ENCODE data around the gene RARB.

Gene RARB

DNA sequence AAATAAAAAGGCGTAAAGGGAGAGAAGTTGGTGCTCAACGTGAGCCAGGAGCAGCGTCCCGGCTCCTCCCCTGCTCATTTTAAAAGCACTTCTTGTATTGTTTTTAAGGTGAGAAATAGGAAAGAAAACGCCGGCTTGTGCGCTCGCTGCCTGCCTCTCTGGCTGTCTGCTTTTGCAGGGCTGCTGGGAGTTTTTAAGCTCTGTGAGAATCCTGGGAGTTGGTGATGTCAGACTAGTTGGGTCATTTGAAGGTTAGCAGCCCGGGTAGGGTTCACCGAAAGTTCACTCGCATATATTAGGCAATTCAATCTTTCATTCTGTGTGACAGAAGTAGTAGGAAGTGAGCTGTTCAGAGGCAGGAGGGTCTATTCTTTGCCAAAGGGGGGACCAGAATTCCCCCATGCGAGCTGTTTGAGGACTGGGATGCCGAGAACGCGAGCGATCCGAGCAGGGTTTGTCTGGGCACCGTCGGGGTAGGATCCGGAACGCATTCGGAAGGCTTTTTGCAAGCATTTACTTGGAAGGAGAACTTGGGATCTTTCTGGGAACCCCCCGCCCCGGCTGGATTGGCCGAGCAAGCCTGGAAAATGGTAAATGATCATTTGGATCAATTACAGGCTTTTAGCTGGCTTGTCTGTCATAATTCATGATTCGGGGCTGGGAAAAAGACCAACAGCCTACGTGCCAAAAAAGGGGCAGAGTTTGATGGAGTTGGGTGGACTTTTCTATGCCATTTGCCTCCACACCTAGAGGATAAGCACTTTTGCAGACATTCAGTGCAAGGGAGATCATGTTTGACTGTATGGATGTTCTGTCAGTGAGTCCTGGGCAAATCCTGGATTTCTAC, at the start of gene RARB:
TSS of gene RARB (plus strand) at position 322 of the 847 bp plus-strand sequence. CDS start at position 791, 469 bp downstream.
- peak; percentile 55 for DNase-seq (ENCODE audit: extremely low read depth, low read depth)
- H3K4me3 ChIP-seq (replicated peaks; ENCODE audit: low read depth, low read length), result peak within 1 kb of the TSS; percentile 47

DNA sequence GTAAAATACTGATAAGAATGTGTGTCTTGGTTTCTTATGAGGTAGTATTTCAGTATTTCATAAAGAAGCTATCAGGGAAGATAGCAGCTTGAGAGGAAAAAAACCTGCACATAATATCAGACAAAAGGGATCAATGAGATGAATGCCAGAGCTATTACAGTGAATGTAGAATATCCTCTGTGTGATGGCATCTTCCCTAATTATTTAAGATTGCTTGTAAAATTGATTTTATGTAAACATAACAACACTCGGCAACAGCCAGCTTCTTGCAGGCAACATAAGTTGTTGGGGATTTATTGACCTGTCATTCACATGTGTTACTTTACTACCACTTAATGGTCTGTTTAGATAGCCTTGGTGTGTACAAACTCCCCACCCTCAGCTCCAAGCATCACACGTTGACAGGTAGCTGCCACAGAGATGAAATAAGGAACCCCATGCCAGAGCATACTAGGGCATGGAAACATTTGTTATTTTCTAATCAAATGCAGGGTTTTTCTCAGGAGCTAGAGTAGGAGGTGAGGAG, 49.2 kb upstream of the RARB start:
- TF ChIP-seq, protein P1, sequence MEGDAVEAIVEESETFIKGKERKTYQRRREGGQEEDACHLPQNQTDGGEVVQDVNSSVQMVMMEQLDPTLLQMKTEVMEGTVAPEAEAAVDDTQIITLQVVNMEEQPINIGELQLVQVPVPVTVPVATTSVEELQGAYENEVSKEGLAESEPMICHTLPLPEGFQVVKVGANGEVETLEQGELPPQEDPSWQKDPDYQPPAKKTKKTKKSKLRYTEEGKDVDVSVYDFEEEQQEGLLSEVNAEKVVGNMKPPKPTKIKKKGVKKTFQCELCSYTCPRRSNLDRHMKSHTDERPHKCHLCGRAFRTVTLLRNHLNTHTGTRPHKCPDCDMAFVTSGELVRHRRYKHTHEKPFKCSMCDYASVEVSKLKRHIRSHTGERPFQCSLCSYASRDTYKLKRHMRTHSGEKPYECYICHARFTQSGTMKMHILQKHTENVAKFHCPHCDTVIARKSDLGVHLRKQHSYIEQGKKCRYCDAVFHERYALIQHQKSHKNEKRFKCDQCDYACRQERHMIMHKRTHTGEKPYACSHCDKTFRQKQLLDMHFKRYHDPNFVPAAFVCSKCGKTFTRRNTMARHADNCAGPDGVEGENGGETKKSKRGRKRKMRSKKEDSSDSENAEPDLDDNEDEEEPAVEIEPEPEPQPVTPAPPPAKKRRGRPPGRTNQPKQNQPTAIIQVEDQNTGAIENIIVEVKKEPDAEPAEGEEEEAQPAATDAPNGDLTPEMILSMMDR (IDR thresholded peaks at IDR 0.05; ENCODE audit: low read depth, low read length, missing control alignments), result no peak
- DNase-seq (ENCODE audit: extremely low read depth, low read depth), result no peak
- H3K4me3 ChIP-seq (replicated peaks; ENCODE audit: low read depth, low read length), result no peak overlapping the region

More for the DNA sequence above, at the start of gene RARB:
- TF ChIP-seq, protein P1 (IDR thresholded peaks at IDR 0.05; ENCODE audit: low read depth, low read length, missing control alignments), result no peak

DNA sequence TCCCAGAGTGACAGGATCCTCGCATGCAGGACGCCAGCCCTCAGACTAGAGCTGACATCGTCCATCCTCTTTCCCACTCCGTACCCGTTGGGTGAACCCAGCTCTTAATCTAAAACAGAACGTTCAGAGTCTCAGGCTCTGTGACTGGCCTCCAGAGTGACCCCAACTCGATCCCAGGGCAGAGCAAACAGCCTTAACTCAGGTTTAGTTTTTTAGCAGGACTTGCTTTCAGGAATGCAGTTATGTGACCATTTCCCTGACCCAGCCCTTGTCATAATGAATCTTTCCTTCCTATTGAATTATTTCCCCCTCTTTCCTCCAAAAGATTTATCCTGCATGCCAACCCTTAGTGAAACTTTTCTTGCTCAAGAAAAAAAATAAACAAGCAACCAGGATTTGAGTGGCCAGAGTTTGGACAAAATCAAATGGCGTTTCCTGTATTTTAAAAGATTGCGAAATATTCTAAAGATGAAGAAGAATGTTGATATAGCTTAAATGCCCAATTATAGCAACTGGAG, 47.8 kb upstream of the RARB start:
- TF ChIP-seq, protein P1 (IDR thresholded peaks at IDR 0.05; ENCODE audit: low read depth, low read length, missing control alignments), result no peak
- DNase-seq (ENCODE audit: extremely low read depth, low read depth), result no peak
- H3K4me3 ChIP-seq (replicated peaks; ENCODE audit: low read depth, low read length), result no peak overlapping the region

DNA sequence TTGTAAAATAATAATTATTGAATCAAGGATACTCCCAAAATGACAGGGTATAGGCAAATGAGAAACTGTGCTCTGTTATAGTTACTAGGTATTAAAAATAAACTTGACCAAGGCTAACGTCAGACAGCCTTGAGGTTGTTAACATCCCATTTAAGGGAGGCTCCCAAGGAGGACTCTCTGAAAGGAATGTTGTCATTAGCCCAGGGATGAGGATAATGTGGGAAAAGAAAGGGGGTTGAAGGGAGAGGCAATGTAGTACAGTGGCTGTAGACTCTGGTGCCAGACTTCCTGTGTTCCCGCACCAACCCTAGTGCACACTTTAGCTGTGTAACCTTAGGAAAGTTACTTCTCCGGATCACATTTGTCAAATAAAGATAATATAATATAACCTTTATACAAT, 47.0 kb upstream of the RARB start:
- no peak overlapping the region for H3K4me3 ChIP-seq (replicated peaks; ENCODE audit: low read depth, low read length)
- no peak for DNase-seq (ENCODE audit: extremely low read depth, low read depth)
- TF ChIP-seq, protein P1 (IDR thresholded peaks at IDR 0.05; ENCODE audit: low read depth, low read length, missing control alignments), result no peak

DNA sequence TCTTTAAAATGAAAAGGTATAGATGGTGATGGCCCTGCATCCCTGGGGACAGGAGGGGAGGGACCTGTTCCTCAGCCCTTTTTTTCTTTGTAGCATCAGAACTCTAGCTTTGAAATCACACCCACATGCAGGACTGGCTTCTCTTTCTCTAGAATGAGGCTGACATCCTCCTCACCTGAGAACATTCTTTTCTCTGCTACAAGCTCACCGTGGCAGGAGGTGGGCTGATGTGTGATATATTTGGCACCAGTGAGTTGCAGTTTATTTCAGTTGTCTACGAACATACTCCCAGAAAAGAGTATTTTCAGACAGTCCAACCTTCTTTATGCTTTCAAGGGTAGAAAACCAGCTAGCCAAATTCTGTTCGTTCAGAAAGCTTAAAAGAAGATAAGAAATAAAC, 43.6 kb upstream of the RARB start:
- TF ChIP-seq, protein P1 (IDR thresholded peaks at IDR 0.05; ENCODE audit: low read depth, low read length, missing control alignments), result no peak
- H3K4me3 ChIP-seq (replicated peaks; ENCODE audit: low read depth, low read length), result no peak overlapping the region
- DNase-seq (ENCODE audit: extremely low read depth, low read depth), result no peak

DNA sequence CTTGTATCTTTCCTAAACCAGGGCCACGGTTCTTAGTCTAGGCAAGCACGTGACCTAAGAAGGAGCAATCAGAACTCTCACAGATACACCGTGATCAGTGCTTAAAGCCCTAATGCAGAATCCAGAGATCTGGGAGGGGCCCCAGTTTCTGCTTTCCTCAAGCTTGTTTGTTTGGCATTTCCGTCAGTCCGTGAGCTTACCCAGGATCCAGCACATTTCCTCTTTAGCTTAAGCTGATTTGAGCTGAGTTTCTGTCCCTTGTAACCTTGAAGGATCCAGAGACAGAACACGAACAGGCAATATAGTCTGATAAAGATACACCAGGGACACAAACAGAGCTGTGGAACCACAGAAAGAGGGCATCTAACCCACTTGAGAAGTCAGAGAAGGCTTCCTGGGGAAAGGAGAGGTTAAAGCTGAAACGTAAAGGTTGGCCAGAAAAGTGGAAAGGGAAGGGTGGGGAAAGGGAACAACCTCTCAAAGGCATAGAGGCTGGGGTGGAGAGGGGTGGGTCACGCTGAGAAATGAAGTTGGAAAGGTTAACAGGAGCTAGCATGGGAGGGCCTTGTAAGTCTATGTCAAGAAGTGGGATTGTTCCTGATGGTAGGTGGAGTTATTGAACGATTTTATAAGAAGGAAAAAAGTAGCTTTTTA, 42.1 kb upstream of the RARB start:
- TF ChIP-seq, protein P1 (IDR thresholded peaks at IDR 0.05; ENCODE audit: low read depth, low read length, missing control alignments), result no peak
- no peak for DNase-seq (ENCODE audit: extremely low read depth, low read depth)
- H3K4me3 ChIP-seq (replicated peaks; ENCODE audit: low read depth, low read length), result no peak overlapping the region

Data from HFF-Myc (cell line).